ENCODE results near the gene SMIM34.
"Not testable (repeated sequence)": the region's sequence is repeated elsewhere in the genome, so short reads cannot be mapped to it uniquely, and the experiment has no call there.

The SMIM34 gene

DNA sequence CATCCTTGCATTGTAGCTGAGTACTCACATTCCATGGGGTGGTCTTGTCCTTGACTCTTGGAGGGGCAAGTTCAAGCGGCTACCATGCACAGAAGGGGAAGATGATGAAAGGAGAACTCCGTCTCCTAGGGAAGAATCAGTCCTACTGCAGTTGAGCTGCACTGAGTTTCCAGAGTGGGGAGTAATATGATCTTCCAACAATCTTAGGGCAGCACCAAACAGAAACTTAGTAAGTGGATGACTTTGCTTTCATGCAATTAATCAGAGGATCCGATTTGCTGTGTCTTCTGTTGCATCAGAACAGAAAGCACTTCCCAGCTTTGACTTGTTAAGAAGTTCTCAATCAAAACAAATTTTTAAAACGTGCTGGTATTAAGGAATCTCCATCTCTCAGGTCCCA lies at the start of gene SMIM34:
Gene SMIM34 (minus strand): TSS at position 147 of the 400 bp plus-strand sequence. CDS start 112 bp downstream, at position 35.
- not testable (repeated sequence) for DNase-seq

- DNase-seq, result not testable (repeated sequence)
Measured at GRCh38 chr21:34467333-34467732, 43.6 kb upstream of the SMIM34 start.

- DNase-seq, result not testable (repeated sequence)
Measured at GRCh38 chr21:34459426-34459825, 35.7 kb upstream of the SMIM34 start.

GRCh38 chr21:34458266-34458665 lies 34.5 kb upstream of the SMIM34 start:
- DNase-seq, result not testable (repeated sequence)

- DNase-seq, result not testable (repeated sequence)
Measured at GRCh38 chr21:34456180-34456579, 32.4 kb upstream of the SMIM34 start.

DNA sequence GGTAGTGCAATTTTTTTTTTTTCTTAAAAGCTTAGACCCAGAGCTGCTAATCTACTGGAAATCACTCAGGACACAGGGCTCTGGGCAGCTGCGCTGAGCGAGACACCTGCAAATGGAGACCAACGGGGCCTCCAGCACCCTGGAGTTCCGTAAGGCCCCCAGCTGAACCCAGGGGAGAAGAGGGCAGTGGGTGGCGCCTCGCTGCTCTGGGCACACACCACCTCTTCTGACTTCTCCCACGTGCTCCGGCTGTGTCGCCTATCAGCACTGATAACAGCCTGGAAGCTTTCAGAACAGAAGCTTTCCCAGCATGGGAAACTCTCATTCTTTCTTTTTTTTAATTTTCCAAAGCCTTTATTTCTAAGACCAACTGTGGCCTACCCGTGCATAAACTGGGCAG lies 31.9 kb upstream of the SMIM34 start:
- not testable (repeated sequence) for DNase-seq

DNA sequence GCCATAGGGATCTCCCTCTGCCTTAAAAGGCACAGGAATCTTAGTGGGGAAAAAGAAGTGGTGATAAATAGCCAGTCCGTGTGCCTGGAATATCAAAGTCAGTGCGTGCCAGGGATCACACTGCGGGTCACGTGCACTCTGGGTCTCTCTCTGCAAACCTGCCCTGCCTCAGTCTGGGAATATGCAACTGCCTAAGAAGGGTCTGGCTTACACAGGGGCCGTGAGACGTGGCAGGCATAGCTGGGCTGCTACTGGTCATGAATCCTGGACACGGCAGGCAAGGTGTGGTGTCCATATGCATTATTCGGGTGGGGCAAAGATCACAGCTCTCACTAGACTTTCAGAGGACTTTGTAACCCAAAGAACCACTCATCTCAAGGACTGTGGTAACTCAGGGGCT lies 23.3 kb upstream of the SMIM34 start:
- not testable (repeated sequence) for DNase-seq

DNA sequence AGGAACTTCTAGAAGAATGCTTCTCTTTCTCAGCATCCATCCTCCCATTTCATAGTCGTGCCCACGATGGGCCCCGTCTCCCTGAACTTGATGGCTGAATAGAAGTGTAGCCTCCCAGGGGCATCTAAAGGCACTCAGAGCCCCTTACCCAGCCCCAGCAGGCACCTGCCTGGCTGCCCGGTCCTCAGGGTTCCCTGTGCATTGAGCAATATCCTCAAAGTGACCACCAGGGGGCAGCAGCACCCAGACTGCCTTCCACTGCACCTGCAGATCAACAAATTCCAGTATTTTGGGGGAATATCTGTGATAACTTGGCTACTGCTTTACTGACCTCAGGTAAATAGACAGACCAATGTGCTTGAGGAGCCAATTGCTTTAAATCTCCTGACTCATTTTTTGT lies 19.7 kb upstream of the SMIM34 start:
- not testable (repeated sequence) for DNase-seq

DNA sequence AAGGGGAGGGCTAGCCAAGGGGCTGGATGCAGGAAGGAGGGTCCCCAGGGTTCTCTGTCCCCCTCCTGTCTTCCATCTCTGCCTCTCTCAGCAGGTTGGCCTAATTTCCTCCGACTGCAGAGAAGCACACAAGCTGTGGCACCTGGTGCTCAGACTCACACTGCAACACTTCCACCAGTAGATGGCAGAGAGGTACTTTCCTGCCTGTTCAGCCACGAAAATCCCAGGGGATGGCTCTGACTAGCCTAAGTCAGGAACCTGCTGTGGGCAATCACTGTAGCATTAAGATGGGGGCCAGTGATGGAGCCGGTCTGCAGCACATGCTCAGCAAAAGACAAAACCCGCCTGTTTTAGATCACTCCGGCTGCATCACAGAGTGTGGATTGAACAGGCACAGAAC lies 6.0 kb upstream of the SMIM34 start:
- not testable (repeated sequence) for DNase-seq

DNA sequence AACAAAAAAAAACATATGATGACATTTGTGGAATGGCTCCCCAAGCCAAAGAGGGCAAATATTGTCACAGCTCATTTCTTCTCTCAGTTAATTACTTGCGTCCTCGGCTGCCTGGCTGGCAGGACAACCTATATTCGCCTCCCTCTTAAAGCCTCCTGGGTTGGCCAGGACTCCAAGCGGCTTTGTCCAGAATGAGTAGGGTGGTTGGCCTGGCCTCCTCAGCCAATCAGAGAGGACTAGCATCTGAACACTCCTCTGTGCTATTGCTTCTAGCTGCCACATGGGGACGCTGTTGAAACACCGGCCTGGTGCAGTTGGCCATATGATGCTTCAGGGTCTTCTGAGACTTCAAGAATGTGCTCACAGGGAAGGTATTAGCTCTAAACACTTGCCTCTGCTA lies 4.7 kb upstream of the SMIM34 start:
- not testable (repeated sequence) for DNase-seq

- not testable (repeated sequence) for DNase-seq
Measured at GRCh38 chr21:34427339-34427738, 3.6 kb upstream of the SMIM34 start.

DNA sequence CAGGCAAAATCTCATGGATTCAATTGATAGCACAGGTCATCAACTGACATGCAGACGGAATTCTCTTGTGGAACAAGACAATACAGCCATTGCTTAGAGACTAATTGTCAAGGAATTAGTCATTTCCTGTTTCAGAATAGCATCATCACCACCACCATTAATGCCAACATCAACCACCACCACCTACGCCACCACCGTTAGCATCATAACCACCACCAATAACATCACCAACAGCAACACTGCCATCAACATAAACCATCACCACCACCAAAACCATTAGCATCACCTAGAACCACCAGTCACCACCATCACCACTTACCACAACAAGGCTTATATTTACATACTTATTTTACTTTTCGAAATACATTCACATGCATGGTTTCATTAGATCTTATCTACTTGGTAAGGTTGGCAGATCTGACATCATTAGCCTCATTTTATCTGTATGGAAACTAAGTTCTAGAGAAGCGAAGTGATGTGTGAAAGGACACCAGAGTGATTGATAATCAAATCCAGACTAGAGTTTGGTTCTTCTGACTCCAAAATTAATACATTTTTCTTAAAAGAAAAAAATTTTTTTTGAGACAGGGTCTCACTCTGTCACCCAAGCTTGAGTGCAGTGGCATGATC lies 6.2 kb downstream of the SMIM34 start:
- DNase-seq, result not testable (repeated sequence)

- not testable (repeated sequence) for DNase-seq
Measured at GRCh38 chr21:34407294-34407693, 16.5 kb downstream of the SMIM34 start.

DNA sequence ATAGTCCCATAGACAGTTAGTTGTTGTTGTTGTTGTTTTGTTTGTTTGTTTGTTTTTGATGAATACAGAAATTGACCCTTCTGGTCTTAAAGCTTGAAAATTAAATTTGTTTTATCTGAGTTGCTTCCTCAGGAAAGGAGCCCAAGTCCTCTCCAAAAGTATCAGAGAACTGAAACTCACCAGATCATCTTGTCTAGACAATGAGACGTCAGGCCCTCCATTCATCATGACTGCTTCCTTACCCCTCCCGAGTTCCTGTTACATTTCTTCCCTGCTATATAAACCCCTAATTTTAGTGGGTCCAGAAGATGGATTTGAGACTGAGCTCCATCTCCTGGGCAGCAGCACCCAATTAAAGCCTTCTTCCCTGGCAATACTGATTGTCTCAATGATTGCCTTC lies 17.1 kb downstream of the SMIM34 start:
- not testable (repeated sequence) for DNase-seq

GRCh38 chr21:34406102-34406501 lies 17.6 kb downstream of the SMIM34 start:
- not testable (repeated sequence) for DNase-seq

- not testable (repeated sequence) for DNase-seq
Measured at GRCh38 chr21:34405686-34406085, 18.1 kb downstream of the SMIM34 start.

DNA sequence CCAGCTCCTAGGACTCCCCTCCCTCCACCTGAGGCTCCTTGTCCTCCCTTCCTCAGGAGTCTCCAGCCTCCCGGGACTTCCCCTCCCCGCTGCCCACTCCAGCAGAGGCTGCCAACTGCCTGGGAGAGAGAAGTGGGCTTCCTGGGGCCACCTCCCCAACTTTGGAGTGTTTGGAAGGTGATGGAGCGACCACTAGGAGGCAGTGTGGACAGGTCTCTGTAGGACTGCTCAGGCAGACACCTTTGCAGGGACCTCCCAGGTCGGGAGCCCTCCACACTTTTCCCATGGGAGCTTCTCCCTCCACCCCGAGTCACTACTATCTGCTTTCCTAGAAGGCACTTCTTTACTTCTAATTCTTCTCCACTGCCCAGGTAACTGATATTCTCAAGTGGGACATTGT lies 19.0 kb downstream of the SMIM34 start:
- DNase-seq, result not testable (repeated sequence)

GRCh38 chr21:34400522-34400921 lies 23.2 kb downstream of the SMIM34 start:
- DNase-seq, result not testable (repeated sequence)

- DNase-seq, result not testable (repeated sequence)
Measured at GRCh38 chr21:34383724-34384415, 39.9 kb downstream of the SMIM34 start.

- not testable (repeated sequence) for DNase-seq
Measured at GRCh38 chr21:34383138-34383537, 40.6 kb downstream of the SMIM34 start.

- not testable (repeated sequence) for DNase-seq
Measured at GRCh38 chr21:34375619-34375972, 48.2 kb downstream of the SMIM34 start.

GRCh38 chr21:34374940-34375618 lies 48.7 kb downstream of the SMIM34 start, which contains the start of gene SMIM11:
Gene SMIM11 (plus strand): TSS chr21:34375507. CDS start chr21:34379505, 3,998 bp downstream.
- not testable (repeated sequence) for DNase-seq

GRCh38 chr21:34374462-34374861 lies 49.3 kb downstream of the SMIM34 start:
- not testable (repeated sequence) for DNase-seq

- DNase-seq, result no peak
Measured at GRCh38 chr21:34372321-34372720, 51.4 kb downstream of the SMIM34 start.
